Heart left ventricle (tissue), 13 donors: ENCODE measurements around the gene POLR2J.

Experiments
- POLR2A ChIP-seq, 2 donors: fragments of 450-650 bp; IDR thresholded peaks; one replicate each; pipeline ENCODE4 v1.6.1; 2017; ENCODE audit warnings: antibody characterized with exemption in 2 of 2, mild to moderate bottlenecking in 2 of 2, moderate library complexity in 2 of 2
- TF ChIP-seq, protein P1 (sequence below), 12 donors: fragments of 200-600 bp; sonication (generic) in 4 of 12; IDR thresholded peaks; one replicate each; pipeline versions ENCODE4 v1.5.0 to v1.8.0; 2018 to 2022; ENCODE audit warnings: antibody characterized with exemption in 12 of 12, mild to moderate bottlenecking in 5 of 12
- donor health status: ischemic (EF 13 %, LVEDD 7.1; RV severe dilation, severe dysfunction).
- donor health status: DM: no; HTN: yes; CAD: no.
- donor health status: DM: no; HTN: no; CAD: no.
- donor health status: ischemic (EF 25% LVEDD 6.9; RV normal size, moderate dysfunction).
- donor health status: ischemic (EF 25% LVEDD 5.7; RV mildly dilated, moderate dysfunction).
- donor health status: ischemic (EF 35%, LVEDD 5.7; RV mildly dilated, moderate dysfunction).
- donor health status: nonischemic (EF 11% LVEDD 7.7; RV severe dilation, severe dysfunction).
- donor health status: DM: yes; HTN: yes; CAD: no.
- donor health status: PGD.
- donor health status: ischemic (EF 29% LVEDD 5.4; RV normal size, mild dysfunction).
- donor health status: nonischemic (EF 23%, LVEDD 6.1; RV moderate dilation, normal function).

DNA sequence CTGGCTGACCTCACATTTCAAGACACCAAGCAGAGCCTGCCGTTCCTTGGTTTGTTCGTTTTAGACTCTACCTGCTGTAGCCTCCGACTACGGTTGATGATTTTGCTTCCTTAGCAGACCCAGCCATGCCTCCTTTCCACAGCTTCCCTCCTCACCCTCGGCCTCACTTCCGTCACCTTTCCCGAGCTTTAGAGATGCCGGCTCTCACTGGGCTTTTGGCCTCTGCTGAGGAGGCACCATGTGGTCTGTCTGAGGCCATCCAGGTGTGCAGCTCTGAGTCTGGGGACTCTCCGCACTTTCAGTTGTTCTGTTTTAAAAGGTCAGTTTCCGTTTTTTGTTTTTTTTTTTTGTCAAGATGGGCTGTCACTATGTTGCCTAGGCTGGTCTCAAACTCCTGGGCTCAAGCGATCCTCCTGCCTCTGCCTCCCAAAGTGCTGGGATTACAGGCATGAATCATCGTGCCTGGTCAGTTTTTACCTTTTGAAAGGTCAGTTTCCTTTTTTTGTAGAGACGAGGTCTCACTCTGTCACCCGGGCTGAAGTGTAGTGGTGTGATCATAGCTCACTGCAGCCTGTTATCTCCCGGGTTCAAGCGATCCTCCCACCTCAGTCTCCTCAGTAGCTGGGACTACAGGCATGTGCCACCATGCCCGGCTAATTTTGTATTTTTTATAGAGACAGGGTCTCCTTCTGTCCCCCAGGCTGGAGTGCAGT is 33.6 kb downstream of the POLR2J start:
- TF ChIP-seq, protein P1, sequence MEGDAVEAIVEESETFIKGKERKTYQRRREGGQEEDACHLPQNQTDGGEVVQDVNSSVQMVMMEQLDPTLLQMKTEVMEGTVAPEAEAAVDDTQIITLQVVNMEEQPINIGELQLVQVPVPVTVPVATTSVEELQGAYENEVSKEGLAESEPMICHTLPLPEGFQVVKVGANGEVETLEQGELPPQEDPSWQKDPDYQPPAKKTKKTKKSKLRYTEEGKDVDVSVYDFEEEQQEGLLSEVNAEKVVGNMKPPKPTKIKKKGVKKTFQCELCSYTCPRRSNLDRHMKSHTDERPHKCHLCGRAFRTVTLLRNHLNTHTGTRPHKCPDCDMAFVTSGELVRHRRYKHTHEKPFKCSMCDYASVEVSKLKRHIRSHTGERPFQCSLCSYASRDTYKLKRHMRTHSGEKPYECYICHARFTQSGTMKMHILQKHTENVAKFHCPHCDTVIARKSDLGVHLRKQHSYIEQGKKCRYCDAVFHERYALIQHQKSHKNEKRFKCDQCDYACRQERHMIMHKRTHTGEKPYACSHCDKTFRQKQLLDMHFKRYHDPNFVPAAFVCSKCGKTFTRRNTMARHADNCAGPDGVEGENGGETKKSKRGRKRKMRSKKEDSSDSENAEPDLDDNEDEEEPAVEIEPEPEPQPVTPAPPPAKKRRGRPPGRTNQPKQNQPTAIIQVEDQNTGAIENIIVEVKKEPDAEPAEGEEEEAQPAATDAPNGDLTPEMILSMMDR (IDR thresholded peaks at IDR 0.05): no peak
- no peak for TF ChIP-seq POLR2A (IDR thresholded peaks at IDR 0.05)
